Smooth muscle cell (in vitro differentiated cells): ENCODE data around the gene DLG2. TPM values are rescaled to one million over a fixed set of nuclear protein-coding genes. Genes with fewer than 3 reads are reported as not detected.

ENCODE experiments used
- DNase-seq: peaks from one replicate; lab custom pipeline; 2025; ENCODE audit not compliant: unreplicated experiment; lab: John Stamatoyannopoulos, UW
- H2AFZ ChIP-seq: fragments of 200-600 bp; sonication (generic); 2 replicates; pipeline ENCODE4 v1.6.0; 2016; ENCODE audit warnings: antibody characterized with exemption, low read depth, mild to moderate bottlenecking
- H3F3A ChIP-seq: fragments of 200-600 bp; sonication (generic); 2 replicates; pipeline ENCODE4 v1.6.0; 2017; ENCODE audit warnings: antibody characterized with exemption, low read depth
- H3K27ac ChIP-seq: fragments of 200-600 bp; sonication (generic); 2 replicates; pipeline ENCODE4 v1.5.1; 2016; ENCODE audit warnings: low read depth, mild to moderate bottlenecking
- H3K27me3 ChIP-seq: fragments of 200-600 bp; sonication (generic); 2 replicates; pipeline ENCODE4 v1.6.1; 2016; ENCODE audit warnings: low read depth, mild to moderate bottlenecking
- H3K36me3 ChIP-seq: fragments of 200-600 bp; sonication (generic); 2 replicates; pipeline ENCODE4 v1.5.1; 2016; ENCODE audit warnings: low read depth
- H3K4me1 ChIP-seq: fragments of 200-600 bp; sonication (generic); 2 replicates; pipeline ENCODE4 v1.5.1; 2016; ENCODE audit warnings: low read depth
- H3K4me2 ChIP-seq: fragments of 200-600 bp; sonication (generic); 2 replicates; pipeline ENCODE4 v1.6.0; 2016; ENCODE audit warnings: mild to moderate bottlenecking
- H3K4me3 ChIP-seq: fragments of 200-600 bp; sonication (generic); 2 replicates; pipeline ENCODE4 v1.5.1; 2016; ENCODE audit warnings: mild to moderate bottlenecking
- H3K79me2 ChIP-seq: fragments of 200-600 bp; sonication (generic); 2 replicates; pipeline ENCODE4 v1.6.0; 2016; ENCODE audit warnings: low read depth, mild to moderate bottlenecking
- H3K9ac ChIP-seq: fragments of 200-600 bp; sonication (generic); 2 replicates; pipeline ENCODE4 v1.6.0; 2016; ENCODE audit warnings: low read depth
- H3K9me3 ChIP-seq: fragments of 200-600 bp; sonication (generic); replicated peaks from 2 replicates; pipeline ENCODE4 v1.5.1; 2016; ENCODE audit warnings: low read depth
- H4K20me1 ChIP-seq: fragments of 200-600 bp; sonication (generic); 2 replicates; pipeline ENCODE4 v1.6.0; 2016; ENCODE audit warnings: low read depth
- CTCF ChIP-seq: fragments of 200-600 bp; sonication (generic); IDR thresholded peaks from 2 replicates; pipeline ENCODE4 v1.5.1; 2017; ENCODE audit warnings: borderline replicate concordance, mild to moderate bottlenecking, antibody characterized with exemption; ENCODE audit not compliant: insufficient read depth, poor library complexity, severe bottlenecking
- WGBS: methylation state at CpG from one replicate; pipeline ENCODE4 v1.1.7; 2016; ENCODE audit warnings: low lambda C conversion rate; 5-methylcytosine and 5-hydroxymethylcytosine counted together
- polyA plus RNA-seq: library from polyadenylated mRNA; unstranded; fragments of >200 nt; fragmentation: Nextera tagmentation; extraction: Ambion mirVana; gene quantifications from 2 replicates; pipeline ENCODE4 v1.2.1, GENCODE V29; 2016
- total RNA-seq: library from RNA; depleted of rRNA; stranded (reverse); fragments of >200 nt; gene quantifications from 2 replicates; pipeline ENCODE4 v1.2.3, GENCODE V29; 2014

Gene DLG2
- total and polyA plus RNA-seq, 2 experiments from 2014 or later, result 0.74 to 1.1 TPM

- Histone ChIP-seq H3K9me3 (no peaks in the 10 kb centered on the region), H3K9ac (no peak overlapping the region), H3K79me2 (no peaks in the 10 kb centered on the region), H3K36me3 (no peaks in the 10 kb centered on the region), H3K4me2 (no peak overlapping the region), H4K20me1 (no peaks in the 10 kb centered on the region), H2AFZ (no peak overlapping the region), H3K4me3 (no peak overlapping the region), H3K4me1 (no peaks in the 10 kb centered on the region), H3F3A (no peaks in the 10 kb centered on the region), H3K27me3 (no peaks in the 10 kb centered on the region), H3K27ac (no peak overlapping the region)
- 79% methylated on average over 1 of the region's 1 CpG for WGBS
- TF ChIP-seq CTCF, result no peak
- DNase-seq, result no peak
These were observed 1842.7 kb downstream of the DLG2 start for GRCh38 chr11:83784419-83784818.

DNA sequence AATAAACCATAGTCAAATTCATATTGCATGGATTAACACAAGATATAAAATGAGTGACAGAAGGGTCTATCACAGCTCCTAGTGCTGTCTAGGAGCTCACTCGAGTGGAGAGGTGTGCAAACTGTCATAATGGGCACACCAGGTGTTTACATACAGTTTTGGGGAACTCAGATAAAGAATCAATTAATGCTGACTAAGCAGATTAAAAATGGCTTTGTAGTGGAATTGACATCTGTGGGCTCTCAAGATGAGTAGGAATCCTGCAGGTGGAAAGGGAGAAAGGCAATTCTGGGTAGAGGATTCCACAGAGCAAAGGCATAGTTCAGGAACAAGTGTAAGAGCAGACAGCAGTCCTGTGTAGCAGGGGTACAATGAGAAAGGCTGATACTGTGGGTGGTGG is 1844.8 kb downstream of the DLG2 start:
- no peaks in the 10 kb centered on the region for H3K36me3 ChIP-seq
- H3K4me2 ChIP-seq, result no peak overlapping the region
- no peaks in the 10 kb centered on the region for H3K9me3 ChIP-seq
- H3K4me3 ChIP-seq, result no peak overlapping the region
- no peak overlapping the region for H3K9ac ChIP-seq
- H3K4me1 ChIP-seq, result peaks cover 4% of the 10 kb centered on the region
- no peak for DNase-seq
- H3K79me2 ChIP-seq, result no peaks in the 10 kb centered on the region
- H2AFZ ChIP-seq, result no peak overlapping the region
- WGBS, result 78% methylated on average over 1 of the region's 1 CpG
- no peaks in the 10 kb centered on the region for H3F3A ChIP-seq
- no peaks in the 10 kb centered on the region for H3K27me3 ChIP-seq
- no peak for TF ChIP-seq CTCF
- H3K27ac ChIP-seq, result no peak overlapping the region
- no peaks in the 10 kb centered on the region for H4K20me1 ChIP-seq

GRCh38 chr11:83779876-83780275 is 1847.3 kb downstream of the DLG2 start:
- 94% methylated on average over 4 of the region's 4 CpGs for WGBS

More at GRCh38 chr11:83779876-83780275, 1847.3 kb downstream of the DLG2 start:
- DNase-seq, result no peak
- H2AFZ ChIP-seq, result no peak overlapping the region
- H3K4me3 ChIP-seq, result no peak overlapping the region
- no peaks in the 10 kb centered on the region for H3K79me2 ChIP-seq
- no peaks in the 10 kb centered on the region for H3K36me3 ChIP-seq
- no peaks in the 10 kb centered on the region for H4K20me1 ChIP-seq
- peaks cover 4% of the 10 kb centered on the region for H3K4me1 ChIP-seq
- no peak overlapping the region for H3K9ac ChIP-seq
- H3K27me3 ChIP-seq, result no peaks in the 10 kb centered on the region
- H3K4me2 ChIP-seq, result no peak overlapping the region
- H3K9me3 ChIP-seq, result no peaks in the 10 kb centered on the region
- H3F3A ChIP-seq, result peaks cover under 1% of the 10 kb centered on the region
- TF ChIP-seq CTCF, result no peak
- H3K27ac ChIP-seq, result no peak overlapping the region
